ENCODE data around the gene CFAP221.

CFAP221 gene

DNA sequence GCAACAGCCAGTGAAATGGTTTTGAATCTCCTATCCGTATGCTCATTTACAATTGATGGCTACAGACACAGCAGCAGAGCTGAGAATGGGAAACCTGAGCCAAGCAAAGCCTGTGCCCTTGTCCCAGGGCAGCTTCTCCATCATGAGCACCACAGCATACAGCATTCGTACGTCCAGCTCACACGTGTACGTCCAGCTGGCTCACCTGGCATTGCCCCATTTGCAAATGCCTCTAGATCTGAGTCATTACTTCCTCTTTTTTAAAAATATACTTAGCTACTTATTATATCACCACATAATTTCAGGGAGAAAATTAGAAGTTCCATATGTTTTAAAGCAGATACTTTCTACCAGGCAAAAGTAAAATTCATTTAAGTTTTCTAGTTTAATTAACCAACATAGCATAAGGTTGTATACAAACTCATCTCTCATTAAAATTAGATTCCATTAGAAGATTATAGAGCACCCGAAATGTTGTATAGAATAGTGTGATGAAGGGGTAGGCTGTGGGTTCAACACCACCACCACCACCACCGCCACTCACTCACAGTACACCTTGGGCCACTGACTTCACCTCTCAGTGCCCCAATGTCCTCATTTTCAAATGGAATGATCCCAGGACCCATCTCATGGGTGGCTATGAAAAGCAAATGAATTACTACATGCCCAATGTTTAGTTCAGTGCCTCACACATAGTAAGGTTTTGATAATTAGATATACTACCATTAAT lies 103.4 kb downstream of the CFAP221 start:
- DNase-seq = no peak

DNA sequence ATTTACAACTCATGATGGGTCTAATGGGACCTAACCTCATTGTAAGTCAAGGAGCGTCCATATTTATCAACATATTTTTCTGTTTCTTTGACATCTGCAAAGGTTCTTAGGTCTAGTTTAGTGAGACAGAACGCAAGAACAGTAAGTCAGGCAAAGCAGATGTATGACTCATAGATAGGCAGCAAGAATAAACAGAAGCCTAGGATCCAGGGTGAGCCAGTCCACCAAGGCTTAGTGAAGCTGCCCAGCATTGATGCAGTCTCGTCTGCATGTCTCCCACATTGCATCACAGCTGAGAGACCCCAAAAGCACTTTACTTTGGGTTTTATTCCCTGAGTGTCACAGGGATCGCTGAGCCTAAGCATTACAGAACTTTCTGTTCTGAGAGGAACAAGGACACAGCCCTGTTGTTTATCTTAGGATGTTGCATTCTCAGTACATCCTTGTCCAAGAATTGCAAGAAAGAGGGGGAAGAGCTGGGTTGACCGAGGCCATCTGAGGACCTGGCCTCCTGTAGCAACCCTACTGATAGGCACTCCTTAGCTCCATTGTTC lies 105.2 kb downstream of the CFAP221 start:
- no peak for DNase-seq

DNA sequence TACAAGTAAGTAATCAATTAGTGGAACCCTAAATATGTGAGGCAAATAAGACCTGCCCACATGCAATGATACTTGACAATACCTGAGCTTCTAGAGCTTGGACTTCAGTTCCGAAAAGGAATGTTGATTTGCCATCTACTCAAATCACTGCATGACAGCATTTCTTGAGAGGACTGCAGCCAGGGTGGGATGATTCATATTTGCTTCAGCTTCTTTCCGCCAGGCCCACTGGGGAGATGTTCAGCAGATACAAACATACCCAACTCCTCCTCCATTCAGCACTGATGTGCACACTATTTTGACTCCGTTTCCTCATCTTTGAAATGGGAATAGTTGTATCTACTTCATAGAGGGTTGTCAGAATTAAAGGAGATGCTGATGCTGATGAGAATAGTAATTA lies 106.0 kb downstream of the CFAP221 start:
- no peak for DNase-seq

DNA sequence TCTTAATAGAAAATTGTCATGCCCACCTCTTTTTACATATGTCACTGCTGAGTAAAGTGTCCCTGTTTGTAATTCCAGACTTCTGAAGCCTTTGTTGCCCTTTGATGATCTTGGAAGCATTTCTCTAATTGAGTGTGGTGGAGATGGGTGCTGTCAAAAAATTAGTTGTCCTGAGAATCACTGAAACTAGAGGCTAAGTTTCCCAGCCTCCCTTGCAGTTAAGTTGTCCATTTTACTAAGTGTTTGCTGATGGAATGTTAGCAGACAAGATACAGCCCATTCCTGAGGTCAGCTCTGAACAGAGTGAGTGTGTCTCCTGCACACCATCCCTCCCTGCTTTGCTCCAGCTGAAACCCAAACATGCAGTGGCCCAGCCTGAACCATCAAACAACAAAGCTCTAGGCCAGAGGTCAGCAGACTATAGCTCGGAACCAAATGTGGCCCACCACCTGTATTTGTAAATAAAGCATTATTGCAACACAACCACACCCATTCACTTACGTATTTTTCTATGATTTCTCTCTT lies 106.7 kb downstream of the CFAP221 start:
- no peak for DNase-seq

DNA sequence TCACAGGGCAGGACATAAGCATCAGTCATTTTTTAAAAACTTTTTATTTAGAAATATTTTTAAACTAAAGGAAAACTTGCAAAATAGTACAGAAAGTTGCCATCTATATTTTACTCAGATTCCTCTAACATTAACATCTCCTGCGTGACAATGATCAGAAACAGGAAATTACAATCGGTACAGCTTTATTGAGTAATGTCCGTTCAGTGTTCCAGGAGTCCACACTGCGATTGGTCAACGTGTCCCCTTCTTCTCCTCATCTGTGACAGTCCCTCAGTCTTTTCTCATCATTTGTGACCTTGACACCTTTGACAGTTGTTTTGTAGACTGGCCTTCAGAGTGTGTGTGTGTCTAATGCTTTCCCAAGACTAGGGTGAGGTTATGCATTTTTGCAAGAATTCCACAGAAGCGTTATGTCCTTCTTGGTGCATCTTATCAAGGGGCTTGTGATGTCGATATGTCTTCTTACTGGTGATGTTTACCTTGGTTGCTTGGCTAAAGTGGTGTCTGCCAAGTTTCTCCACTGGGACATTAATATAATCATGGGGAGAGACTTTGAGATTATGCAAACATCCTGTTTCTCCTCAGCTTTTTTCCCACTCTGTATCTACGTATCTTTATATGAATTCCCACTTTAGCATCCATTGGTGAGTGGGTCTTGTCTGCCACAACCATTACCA lies 113.4 kb downstream of the CFAP221 start:
- DNase-seq = no peak

DNA sequence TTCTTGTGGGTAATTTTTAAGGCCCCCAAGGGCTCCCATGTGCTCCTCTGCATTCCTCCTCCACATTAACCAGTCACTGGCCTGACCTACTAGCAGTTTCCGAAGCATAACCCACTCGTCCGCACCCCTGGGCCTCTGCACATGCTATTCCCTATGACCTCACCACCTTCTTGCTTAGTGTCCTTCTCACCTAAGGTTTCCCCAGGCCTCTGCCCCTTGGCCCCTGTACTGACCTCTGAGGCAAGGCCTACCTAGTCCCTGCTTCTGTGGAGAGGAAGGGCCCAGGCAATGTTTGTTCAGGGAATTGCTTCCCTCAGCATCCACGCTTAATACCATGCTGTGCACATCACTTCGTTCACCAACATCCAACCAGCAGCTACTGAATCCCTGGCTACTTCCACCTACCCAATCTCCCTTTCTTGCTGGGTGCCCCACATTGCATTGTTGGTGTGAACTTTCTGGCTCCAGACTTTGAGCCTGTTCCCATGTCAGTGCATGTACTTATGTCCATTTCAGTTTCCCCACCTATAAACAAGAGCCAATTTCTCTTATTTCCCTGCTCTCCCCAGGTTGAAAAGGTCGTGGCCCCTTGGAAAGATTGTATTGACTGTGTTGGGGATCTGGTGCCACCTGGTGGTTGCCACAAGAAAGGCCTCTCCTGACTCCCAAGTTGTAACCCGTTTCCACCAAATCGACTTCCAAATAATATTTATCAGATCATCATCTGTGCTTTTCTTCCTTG lies 115.5 kb downstream of the CFAP221 start:
- no peak for DNase-seq

DNA sequence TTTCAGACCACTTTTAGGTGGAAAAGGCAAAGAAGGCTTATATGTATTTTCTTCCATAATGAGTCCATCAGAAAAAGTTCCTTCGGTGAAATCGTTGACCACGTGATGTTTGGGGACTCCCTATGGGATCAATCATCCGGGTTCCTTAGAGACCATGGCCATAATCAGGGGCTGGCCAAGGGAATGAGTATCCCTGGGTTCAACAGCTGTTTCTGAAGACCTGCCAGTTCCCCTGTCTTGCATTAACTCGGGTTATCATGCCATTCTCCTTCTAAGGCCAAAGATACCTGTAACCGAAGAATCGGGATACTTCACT lies 116.1 kb downstream of the CFAP221 start:
- DNase-seq = no peak

DNA sequence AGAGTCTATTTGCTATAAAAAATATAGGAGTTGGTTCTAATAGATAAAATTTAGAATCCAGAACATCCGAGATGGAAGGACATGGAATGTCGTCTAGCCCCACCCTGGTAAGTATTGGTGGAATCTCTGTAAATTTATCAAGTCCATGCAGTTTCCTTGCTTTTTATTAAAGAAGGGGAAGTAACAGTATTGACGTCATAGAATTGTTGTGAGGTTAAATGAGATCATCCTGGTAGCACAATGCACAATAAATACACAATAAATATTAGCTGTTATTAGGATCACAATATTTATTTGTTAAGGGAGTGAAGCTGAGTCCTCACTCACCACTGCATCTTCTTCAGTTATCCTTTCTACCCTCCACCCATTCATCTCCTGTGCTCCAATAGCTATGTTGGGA lies 118.0 kb downstream of the CFAP221 start:
- DNase-seq = no peak

DNA sequence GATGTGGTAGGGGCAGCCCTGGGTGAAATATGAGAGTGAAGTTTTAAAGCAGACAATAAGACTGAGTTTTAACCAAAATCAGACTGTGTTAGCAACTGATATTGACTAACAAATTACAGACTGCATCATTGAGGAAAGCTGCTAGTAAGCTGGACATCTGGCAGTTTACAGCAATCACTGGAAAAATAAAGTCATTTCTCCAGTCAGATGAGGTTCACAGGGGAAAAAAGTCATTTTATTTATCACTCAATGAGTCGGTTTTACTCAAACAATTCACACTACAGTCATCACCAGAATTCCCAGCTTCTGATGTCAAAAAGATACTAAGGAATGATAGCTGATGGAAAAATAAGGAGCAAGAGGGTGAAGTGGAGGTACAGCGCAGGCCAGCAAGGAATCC lies 124.3 kb downstream of the CFAP221 start:
- DNase-seq = no peak

DNA sequence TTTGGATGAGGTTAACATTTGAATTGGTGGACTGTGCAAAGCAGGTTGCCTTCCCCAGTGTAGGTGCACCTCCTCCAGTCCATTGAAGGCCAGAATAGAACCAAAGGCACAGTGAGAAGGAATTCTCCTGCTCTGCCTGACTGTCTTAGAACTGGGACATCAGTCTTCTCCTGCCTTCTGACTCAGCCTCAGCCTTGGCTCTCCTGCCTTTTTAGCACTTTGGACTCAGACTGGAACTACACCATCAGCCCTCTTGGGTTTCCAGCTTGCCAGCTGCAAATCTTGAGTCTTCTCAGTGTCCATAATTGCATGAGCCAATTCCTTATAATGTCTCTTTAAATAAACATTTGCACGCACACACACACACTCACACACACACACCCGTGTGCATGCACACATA lies 126.8 kb downstream of the CFAP221 start:
- DNase-seq = no peak

DNA sequence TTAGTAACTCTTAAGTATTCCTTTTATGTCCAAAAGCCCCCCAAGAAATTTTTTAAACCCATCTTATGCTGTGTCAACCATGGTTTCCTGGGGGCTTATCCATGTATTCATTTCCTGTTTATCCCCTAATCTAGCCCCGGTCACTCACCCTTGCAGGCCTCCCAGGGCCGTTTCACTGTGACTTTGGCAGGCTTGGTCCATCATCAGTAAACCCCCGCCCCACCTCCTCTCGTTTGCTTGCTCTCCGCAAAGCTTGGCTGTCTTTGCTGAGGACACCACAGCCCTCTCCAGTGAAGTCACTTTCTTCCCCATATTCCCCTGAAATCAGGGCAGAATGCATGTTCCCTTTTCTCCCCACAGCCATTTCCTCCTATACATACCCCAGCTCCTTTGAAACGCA lies 127.5 kb downstream of the CFAP221 start:
- DNase-seq = no peak

DNA sequence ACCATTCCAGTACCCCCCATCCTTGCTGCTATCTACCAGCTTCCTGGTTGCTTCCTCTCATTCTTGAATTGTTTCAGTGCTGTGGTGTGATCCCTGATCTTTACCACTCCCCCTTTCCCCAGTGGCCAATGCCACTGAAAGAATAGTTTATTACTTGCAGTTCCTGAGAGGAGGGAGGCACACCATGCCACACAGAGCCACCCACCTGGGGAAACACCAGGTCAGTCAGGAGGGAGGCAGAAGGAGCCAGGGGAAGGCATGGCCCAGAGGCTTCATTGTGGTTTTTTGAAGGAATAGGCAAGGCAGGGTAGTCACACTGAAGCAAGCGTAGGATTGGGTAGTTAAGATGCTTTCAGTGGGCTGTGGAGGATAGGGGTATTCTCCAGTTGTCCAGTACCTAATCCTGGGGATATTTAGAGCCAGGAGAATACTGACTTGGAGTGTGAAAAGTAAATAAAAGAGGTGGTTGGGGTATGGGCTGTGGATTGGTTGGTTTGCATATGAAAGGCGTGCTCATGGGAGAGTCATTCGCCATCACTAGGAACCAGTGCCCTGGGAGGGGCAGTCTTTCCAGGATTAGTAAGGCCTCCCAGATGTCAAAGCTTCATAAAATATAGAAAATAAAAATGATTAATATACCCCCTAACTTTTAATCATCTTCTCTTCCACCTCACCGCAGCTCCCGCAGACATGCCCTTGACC lies 128.1 kb downstream of the CFAP221 start:
- no peak for DNase-seq

DNA sequence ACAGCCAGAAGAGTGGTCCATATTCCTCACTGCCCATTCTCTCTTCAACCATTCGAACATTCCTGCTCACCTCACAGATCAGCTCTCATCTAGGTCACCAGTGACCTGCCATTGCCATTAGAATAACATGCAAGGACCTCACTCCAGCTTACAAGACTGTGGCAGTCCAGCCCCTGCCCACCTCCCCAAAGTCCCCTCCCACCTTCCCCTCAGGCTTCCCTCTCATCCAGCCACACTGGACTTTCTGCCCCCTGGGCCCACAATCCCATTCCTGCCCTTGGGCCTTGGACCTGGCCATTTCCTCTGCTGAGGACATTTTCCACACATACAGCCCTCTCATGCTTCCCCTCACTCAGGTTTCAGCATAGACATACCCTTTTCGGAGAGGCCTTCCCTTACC lies 129.5 kb downstream of the CFAP221 start:
- no peak for DNase-seq

DNA sequence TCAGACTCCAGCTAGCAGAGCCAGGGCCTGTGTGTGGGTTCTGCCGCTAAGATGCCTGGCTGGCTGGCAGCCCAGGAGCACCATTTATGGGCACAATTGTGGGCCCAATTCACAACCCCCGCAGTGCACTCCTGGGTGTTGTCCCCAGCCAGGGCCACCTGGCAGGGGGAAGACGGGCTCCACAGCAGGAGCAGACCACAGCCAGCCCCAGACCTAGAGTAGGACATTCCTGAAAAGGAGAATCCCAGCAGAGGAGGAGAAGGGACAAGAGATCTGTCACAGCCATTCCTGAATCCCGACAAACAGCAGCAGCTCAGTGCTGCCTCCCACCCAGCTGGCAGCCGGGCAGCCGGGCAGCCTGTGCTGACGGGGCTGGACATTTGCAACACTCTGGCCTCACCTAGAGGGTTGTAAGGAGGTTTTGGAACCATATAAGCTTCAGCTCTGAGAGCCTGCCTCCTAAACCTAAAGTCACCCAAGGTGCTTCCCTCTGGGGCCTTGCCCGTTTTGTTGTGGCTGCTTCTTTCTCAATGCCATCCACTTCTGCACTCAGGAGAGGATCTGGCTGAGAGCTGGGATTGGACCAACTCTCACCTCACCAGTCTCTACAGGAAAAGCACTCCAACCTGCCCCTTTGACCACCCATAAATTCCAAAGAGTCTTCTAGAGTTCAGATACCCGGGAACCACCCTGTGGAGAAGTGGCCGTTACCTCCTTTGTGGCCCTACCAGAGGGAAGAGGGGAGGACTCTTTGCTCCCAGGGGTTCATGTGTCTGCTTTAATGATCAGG lies 130.7 kb downstream of the CFAP221 start:
- no peak for DNase-seq

DNA sequence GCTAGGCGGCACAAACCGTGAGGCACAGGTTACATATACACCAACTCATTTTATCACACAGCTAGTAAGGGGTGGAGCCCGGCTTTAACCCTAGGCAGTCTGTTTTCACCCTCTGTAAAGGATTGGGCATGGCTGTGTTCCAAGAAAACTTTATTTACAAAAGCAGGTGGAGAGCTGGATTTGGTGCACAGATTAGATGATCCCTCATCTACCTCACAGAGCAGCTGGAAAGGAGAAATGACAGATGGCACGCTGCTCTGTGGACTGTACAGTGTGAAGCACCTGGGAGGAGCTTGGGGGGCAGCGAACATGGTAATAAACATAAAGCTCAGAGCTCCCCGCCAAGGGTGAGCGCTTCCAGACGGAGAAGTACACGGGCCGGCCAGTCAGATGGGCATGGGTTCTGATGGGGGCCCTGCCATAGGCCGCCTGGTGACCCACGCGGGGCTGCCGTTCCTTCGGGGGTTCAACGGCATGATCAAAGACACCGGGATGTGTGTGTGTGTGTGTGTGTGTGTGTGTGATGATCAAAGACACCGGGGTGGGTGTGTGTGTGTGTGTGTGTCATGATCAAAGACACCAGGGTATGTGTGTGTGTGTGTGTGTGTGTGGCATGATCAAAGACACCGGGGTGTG lies 133.9 kb downstream of the CFAP221 start:
- DNase-seq = no peak

DNA sequence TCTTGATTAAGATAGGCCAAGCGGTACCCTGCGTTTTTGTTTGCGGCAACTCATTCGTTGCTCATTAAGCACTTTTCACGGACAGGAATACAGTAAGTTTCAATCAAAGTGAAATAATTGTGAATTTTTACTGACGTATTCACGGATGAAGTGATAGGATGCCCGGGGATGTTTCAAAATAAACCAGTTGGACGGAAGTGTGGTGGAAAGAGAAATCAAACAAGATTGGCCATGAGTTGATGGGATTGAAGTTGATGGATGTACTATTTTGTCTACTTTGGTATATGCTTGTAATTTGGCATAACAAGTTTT lies 135.2 kb downstream of the CFAP221 start:
- DNase-seq = no peak

DNA sequence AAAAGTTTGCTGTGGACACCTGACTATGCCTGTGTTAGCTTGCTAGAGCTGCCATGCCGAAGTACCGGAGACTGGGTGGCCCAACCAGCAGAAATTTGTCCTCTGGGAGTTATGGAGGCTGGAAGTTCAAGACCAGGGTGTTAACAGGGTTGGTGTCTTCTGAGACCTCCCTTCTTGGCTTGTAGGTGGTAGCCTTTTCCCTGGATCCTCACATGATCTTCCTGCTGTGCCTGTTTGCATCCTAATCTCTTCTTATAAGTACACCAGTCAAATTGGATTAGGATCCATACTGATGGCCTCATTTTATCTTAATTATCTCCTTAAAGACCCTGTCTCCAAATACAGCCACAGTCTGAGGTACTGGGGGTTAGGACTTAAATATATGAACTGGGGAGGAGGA lies 135.6 kb downstream of the CFAP221 start:
- DNase-seq = no peak

DNA sequence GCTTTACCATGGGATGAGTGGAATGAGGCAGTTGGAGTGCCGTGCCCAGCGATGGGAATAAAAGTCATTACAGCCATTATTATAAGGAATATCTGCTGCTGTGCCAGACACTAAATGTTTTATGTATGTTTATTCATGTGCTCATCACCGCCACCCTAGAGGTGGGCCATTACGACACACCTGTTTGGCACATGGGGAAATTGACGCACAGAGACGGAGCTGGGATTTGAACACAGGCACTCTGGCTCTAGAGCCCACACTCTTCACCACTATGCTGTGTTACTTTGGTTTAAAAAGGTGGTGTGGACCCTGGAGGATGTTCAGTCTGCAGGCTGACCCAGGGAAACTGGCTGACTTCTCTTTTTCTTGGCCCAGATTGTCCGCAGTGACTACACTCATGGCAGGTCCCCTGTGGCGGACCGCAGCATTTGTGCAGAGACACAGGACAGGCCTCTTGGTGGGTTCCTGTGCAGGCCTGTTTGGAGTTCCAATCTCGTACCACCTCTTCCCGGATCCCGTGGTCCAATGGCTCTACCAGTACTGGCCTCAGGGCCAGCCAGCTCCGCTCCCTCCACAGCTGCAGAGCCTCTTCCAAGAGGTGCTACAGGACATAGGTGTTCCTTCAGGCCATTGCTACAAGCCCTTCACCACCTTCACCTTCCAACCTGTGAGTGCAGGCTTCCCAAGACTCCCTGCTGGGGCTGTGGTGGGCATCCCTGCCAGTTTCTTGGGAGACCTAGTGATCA lies 136.4 kb downstream of the CFAP221 start:
- DNase-seq = no peak

DNA sequence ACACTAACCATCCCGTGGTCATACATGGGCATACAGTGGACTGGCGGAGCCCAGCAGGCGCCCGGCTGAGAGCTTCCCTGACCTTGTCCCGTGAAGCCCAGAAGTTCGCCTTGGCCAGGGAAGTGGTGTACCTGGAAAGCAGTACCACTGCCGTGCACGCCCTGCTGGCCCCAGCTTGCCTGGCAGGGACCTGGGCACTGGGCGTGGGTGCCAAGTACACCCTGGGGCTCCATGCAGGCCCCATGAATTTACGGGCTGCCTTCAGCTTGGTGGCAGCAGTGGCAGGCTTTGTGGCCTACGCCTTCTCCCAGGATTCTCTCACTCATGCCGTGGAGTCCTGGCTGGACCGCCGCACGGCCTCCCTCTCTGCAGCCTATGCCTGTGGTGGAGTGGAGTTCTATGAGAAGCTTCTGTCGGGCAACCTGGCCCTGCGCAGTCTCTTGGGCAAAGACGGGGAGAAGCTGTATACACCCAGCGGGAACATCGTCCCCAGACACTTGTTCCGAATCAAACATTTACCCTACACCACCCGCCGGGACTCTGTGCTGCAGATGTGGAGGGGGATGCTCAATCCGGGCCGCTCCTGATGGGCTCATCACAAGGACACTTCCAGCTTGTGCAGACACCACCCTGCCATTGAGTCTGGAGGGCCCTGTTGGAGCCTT lies 137.1 kb downstream of the CFAP221 start:
- DNase-seq = no peak

DNA sequence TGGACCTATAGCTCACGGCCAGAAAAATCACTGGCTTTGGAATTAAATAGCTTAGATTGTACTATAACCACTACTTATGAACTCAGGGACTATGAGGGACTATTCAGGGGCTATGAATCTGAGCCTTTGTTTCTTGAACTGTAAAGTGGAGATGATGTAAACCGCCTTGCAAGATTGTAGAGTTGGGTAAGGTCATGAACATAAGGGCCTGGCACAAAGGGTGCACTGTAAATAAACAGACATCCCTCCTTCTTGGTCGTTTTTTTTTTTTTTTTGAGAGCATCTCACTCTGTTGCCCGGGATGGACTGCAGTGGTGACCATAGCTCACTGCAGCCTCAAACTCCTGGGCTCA lies 137.6 kb downstream of the CFAP221 start:
- DNase-seq = no peak

DNA sequence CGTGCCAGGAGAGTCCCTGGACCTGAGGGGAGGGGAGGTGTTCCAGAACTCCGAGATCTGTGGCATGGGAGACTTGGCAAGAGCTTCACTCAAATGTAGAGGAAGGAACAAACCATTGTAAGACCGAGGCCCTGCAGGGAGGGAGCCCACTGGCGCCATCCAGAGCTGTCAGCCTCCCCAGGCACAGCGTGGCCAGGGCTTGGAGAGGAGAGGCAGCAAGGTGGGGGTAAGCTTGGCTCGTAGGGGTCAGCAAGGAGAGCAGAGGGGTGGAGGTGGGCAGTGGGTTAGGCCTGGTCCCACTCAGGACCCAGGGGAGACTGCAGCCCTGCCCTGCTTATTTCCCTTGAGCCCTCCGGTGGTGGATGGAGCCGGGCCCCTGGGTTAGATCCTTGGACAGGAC lies 138.3 kb downstream of the CFAP221 start:
- no peak for DNase-seq
